NCI-H1436 treated with DMSO at 0.1 percent for 48 hours (cell line): ENCODE data around the gene NAALADL2.
"Not testable (repeated sequence)": the region's sequence is repeated elsewhere in the genome, so short reads cannot be mapped to it uniquely, and the experiment has no call there.

Source experiments
- DNase-seq: peaks from one replicate; lab custom pipeline; 2025; lab: John Stamatoyannopoulos, UW

NAALADL2 gene

DNA sequence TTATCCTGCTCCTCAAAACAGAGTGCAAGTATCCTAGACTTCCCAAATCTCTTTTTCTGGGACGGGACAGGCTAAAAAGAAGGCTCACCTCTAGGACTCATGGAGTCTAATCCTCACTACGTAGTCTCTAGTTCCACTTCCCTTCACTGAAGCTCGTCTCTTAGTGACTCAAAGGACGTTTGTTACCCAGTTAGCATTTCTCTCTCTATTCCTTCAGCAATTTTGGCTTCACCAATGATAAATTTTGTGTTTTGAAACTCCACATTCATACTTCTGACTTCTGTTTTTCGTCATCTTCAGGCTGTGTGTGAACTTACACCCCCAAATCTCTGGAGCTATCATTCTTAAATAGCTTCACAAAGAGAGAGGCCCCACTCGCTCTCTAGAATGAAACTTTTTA lies 627.1 kb downstream of the NAALADL2 start:
- DNase-seq, result no peak

DNA sequence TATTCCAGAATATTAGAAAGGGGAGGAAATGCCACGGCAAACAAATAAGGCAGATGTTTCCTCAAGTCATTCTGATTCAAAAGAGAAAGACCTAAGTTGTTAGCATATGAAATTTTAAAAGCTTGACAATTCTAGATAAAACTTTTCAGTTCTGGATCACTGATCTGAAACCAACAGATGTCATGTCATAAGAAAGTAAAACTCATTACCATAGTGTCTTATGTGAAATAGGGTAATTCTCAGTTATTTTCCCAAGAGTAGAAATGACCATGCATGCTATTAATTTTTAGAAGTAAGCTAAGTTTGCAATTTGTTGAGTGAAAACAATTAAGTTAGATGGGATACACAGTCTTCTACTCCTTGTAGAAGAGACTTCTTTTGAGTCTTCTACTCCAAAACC lies 630.3 kb downstream of the NAALADL2 start:
- DNase-seq, result no peak

DNA sequence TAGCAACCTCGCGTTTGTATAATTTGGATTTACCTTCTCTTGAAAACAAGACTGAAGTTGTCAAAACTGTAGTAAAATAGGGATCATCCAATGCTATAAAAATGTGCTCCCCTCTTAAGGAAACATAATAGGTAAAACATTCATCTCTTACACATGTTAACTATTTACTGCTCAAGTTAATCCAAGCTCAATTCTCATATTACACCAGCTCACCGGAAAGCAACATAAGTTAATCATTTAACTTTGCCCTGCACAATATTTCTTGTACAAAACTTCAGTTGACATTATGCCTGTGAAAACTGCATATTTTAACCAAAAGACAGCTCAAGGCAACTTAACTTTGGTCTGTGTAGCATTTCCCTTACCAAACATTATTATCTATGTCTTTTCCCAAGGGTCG lies 634.2 kb downstream of the NAALADL2 start:
- DNase-seq, result no peak

DNA sequence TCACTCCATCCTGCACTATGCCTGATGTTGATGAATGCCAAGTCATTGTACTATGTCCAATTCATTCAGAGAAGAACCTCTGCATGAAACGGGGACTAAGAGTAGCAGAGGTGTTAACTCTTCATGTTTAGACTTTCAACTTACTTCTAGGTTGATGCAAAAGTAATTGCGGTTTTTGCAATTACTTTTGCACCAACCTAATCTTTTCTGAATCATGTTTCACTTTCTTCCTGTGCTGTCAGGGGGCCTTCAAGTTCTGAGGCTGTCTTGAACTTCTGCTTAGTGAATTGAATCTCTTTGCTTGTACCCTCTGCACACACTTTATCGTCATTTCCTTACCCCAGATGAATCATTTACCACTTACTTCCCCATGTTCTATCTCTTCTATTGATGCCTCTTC lies 636.2 kb downstream of the NAALADL2 start:
- DNase-seq, result no peak

DNA sequence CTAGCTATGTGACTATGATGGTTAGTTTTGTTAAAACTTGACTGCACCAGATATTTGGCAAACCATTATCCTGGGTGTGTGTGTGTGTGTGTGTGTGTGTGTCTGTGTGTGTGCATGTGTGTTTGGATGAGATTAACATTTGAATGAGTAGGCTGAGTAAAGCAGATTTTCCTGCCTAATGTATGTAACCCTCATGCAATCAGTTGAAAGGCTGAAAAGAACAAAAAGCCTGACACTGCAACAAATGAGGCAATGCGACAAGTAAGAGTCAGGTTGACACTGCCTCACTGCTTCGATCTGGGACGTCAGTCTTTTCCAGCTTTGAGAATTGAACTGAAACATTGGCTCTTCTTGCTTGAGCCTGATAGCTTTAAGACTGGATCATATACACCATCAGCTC lies 643.0 kb downstream of the NAALADL2 start:
- DNase-seq, result no peak

DNA sequence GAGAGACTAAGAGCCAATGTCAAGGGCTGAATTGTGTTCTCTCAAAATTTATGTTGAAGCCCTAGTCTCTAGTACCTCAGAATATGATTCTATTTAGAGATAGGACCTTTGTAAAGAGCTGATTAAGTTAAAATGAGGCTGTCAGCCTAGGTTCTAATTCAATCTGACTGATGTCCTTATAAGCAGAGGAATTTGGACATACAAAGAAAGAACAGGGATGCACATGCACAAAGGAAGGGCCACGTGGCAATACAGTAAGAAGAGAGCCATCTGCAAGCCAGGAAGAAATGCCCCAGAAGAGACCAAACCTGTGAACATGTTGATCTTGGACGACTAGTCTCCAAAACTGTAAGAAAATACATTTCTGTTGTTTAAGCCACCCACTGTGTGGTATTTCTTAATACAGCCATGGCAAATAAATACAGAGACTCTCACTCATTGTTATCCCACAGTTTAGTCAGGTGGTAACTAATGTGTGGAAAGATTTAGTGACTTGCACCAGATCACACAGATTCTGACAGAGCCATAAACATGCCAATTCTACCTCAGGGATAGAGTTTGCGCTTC lies 652.2 kb downstream of the NAALADL2 start:
- DNase-seq, result no peak

DNA sequence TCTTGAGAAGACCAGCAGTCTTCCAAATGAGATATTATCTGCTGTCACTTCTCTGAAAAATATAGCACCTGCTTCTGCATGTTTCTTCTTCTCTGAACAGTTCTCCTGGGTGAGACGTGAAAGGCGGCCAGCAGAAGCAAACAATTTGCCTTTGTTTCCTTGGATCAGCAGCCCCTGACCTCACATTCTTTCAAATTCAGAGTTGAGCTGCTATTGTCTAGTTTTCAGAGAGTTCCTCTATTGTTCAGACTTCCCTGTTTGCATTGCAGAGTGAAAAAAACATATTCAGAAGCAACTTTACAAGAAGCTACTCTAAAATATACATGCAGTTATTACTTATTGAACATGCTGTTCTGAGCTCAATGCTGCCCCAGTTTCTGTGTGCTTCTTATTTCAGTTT lies 653.6 kb downstream of the NAALADL2 start:
- DNase-seq, result no peak

DNA sequence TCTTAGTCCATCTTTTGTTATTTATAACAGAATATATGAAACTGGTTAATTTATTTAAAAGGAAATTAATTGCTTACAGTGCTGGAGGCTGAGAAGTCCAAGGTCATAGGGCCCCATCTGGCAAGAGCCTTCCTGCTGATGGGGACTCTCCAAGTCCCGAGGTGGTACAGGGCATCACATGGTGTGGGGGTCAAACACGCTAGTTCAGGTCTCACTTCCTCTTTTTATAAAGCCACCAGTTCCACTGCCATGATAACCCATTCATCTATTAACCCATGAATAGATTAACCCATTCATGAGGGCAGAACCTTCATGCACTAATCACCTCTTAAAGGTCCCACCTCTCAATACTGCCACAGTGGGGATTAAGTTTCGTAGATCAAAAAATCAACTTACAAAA lies 659.3 kb downstream of the NAALADL2 start:
- no peak for DNase-seq

DNA sequence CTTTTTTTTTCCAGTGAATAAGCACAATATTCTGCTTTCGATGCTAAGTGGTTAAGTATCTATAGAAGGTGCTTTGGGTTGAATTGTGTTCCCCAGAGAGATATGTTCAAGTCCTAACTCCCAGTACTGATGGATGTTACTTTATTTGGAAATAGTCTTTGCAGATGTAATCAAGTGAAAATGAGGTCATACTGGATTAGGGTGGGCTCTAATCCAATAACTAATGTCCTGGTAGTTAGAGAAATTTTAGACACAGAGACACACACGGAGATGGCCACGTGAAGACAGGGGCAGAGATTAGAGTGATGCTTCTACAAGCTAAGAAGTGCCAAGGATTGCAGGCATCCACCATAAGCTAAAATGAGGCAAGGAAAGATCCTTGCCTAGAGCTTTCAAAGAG lies 662.3 kb downstream of the NAALADL2 start:
- DNase-seq, result no peak

DNA sequence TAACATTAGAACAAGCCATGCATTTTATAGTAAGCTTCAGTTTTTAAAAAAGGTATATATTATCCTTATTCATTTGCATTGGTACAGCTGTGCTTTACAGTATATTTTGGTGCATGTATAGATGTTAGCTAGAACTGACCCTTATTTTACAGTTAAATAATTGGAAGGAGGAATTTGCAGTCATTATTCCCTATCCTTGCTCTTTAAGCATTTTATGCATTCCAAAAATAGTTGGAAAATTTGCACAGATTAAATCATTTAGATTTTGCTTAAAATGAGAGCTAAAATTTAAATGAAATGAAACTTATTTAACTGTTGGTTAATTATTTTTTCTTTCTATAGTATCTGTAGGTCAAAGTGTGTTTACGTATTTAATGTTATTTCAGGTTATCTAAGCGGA lies 667.1 kb downstream of the NAALADL2 start:
- no peak for DNase-seq

DNA sequence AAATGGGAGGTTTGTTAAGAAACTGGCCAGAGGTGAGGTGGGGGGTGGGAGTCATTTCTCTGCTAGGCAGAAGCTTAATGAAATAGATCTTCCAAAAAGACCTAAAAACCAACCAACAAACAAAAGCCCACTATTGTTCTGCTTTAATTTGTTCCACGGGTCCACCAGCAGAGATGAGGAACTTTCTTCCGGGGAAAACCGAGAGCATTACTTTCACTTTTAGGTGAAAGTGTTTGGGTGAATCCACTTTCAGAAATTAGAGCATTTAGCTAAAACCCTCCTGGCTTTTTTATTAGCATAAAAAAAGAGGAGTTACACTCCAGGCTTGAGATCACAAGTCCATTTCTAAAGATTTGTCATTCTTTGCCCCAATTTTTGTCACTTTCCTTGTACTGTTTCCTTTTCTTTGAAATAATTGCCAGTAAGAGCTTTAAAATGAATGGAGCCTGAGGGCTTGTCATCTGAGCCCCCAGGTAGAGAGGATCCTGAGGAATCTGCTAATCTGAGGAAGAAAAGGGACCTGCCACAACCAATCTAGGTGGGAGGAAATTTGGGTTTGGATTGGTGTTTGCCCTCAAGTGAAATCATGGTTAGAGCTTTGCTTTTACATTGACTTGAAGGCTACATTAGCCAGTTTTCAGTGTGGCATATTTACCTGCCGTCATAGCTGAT lies 667.6 kb downstream of the NAALADL2 start:
- DNase-seq, result no peak

DNA sequence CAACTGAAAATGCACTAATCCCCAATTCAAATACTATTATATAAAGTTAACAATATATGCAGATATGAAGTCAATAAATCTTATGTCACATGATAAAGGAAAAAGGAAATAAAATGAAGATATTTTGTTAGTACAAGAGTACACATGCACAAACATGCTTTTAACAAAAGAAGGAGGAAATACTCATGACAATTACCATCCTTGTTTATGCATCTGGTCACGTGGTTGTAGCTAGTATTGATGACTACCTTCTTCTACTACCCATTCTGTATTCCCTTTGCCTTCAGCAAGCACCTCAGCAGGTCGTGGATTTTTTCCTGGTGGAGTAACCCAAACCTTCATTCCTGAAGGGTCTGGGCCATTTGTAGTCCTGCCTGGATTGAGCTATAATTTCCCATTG lies 669.6 kb downstream of the NAALADL2 start:
- not testable (repeated sequence) for DNase-seq

DNA sequence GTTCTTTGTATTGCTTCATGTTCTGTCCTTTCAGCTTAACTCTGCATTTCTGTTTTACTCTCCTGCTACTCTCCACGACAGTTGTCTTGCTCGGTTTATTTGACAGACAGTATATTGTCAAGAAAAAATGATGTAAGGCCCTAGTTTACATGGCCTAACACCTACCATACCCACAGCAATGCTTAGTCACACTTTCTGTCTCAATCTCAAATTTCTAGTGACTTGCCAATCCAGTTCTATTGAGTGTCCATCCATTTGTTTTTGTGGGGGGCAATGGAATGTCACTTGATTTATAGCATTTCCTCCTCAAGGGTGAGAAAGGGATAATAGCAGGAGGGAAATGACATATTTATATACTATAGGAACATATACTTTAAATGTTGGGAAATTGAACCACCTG lies 676.2 kb downstream of the NAALADL2 start:
- no peak for DNase-seq

DNA sequence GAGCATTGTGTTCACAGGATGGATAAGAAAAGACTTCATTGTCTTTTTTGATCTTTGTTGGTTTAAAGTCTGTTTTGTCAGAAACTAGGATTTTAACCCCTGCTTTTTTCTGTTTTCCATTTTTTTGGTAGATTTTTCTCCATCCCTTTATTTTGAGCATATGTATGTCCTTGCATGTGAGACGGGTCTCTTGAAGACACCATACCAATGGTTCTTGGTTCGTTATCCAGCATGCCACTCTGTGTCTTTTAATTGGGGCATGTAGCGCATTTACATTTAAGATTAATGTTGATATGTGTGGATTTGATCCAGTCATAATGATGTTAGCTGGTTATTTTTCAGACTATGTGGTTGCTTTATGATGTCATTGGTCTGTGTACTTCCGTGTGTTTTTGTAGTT lies 687.0 kb downstream of the NAALADL2 start:
- no peak for DNase-seq

DNA sequence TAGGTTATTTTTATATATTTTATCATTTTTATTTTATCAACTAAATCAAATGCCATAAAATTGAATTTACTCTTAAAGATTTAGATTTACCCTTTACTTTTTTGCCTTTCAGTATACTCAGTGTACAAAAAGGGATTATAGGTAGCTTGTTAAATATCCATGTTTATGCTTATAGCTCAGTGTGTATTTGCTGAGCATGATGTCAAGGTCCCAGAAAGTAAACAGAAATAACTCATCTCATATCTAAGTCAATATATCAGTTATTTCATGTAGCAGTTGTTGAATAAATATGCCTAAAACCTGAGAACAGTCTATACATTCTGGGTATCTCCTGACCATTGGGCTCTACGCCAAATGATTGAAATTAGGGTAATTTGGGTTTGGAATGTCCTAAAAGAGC lies 693.8 kb downstream of the NAALADL2 start:
- no peak for DNase-seq

DNA sequence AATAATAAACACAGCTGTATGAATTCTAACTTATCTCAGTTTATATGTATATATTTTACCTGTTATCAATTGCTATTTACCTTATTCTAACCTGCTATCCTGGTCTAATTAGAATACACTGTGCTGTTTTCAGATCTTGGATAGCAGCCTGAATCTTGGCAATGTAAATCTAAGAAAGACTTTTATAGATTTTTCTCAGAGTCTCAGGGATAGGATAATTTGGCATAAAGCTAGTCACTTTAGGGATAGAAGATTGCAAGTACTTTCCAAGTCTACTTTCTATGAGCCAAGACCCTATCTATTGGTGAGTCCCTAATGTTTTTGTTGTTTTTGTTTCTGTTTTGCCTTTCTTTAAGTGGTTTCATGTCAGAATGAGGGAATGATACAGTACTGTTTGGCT lies 695.7 kb downstream of the NAALADL2 start:
- no peak for DNase-seq

DNA sequence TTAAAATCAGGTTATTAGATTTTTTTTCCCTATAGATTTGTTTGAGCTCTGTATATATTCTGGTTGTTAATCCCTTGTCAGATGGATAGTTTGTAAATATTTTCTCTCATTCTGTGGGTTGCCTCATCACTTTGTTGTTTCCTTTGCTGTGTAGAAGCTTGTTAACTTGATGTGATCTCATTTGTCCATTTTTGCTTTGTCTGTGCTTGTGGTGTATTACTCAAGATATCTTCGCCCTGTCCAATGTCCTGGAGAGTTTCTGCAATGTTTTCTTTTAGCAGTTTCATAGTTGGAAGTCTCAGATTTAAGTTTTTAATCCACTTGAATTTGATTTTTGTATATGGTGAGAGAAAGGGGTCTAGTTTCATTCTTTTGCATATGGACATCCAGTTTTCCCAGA lies 699.1 kb downstream of the NAALADL2 start:
- DNase-seq, result no peak

DNA sequence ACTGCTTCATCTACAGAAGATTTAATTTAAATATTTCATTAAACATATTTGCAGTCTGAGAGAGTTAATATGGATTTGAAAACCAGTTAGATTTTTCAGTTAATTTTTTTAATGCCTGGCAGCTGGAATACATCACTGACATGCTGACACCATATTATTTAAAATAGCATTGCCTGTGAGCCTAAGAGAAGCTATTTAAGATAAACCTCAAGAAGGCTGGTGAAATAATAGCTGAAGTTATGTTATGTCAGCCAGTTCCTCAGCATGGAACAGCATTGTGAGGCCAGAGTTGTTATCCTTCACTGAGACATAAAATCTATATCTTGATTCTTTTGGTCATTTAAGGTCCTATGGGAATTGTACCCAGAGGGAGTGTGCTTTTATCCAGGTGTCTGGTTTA lies 705.2 kb downstream of the NAALADL2 start:
- DNase-seq, result no peak

DNA sequence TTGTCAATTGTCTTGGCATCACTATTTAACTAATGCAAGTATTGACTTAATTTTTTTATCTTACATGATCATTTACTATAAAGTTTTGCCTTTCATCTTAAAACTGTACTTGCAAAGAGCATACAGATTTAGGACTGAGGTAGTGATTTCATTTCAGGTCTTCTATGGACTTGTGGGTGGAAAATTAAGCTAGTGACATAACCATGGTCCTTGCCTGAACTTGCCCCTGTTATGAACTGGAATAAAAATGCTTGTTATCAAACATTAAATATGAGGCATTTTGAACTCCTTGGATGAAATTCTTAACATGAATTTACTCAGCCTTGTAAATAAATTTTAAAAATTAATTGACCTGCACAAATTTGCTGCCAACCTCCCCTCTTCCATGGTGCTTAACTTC lies 712.0 kb downstream of the NAALADL2 start:
- no peak for DNase-seq

DNA sequence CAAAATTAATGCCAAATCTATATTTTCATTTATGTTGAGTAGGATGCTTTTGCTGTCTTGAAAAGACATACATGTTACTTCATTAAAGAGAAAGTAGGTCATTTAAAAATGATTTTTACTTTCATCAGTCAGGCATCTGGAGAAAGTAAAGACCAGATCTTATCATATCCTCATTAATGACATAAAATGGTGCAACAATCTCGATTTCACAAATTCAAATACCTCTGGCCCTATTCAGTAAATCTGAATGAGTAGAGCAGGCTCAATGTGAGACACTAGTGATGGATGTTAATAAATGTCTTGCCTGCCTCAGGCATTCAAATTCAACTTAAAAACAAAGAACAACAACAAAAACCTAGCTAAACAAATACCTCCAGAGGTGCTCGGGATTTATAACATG lies 714.1 kb downstream of the NAALADL2 start:
- DNase-seq, result no peak

DNA sequence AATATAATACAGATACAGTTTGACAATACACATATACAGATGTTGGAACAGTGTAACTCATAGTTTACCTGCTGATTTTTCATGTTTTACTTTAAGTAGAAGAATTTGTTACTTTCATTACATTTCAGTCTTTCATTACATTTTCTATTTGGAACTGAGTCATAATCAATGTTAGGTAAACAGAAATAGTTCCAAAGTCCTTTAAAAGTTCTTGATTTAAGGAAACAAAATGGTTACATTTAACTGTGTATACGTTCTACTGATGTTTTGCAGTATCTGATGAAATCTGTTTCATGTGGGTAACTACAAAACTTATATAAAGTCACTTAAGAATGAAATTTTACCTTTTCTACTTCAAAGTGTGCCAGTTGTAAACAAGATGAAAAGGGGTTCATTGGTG lies 721.2 kb downstream of the NAALADL2 start:
- DNase-seq, result no peak

DNA sequence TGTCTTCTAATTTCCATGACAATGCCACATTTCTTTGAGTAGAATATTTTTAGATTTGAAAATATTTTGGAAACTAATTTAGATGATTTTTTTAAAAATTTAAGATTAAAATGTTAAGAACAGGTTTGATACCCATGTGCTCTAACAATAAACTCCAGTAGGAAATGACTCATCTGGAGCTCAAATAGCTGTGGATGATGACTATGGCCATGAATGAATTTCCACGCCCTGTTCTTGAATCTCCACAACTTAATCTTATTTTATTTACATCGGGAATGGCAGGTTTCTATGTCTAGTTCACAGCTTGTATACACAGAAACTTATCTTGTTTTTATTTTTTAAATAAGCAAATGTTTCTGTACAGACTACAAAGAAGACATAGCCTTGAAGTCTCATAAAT lies 726.8 kb downstream of the NAALADL2 start:
- DNase-seq, result no peak

DNA sequence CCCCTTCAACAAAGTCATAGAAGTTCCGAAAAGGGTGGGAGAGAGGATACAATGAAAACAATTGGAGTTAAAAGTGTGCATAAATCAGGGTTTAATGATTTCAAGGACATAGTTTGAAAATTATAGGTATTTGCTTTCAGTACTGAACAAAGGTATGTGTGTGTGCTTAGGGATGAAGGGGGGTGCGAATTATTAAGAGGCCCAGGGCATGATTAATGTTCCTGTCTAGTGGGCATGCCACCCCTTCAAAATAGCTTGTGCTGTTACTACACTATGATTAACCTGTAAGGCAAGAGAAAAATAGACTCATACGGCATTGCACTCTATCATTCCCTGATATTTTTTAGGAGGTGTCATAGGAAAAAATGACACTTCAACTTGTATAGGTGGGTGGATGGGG lies 731.6 kb downstream of the NAALADL2 start:
- DNase-seq, result no peak

DNA sequence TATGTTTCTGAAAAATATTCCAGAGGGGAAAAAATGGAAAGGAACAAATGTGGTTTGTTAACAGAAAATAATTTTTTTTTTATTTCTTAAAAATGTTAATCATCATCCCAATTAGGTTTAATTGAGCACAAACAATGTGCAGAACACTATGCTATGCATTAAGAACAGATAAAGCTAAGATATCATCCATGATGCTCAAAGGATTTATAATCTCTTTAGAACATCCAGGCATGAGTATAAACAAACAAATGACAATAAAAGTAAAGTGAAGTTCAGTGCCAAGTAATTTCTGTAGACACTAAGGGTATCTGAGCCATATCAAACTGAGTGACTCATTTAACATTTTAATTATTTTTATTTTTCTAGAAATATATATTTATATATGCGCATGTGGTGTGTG lies 732.2 kb downstream of the NAALADL2 start:
- no peak for DNase-seq
